HTR-8/SVneo (cell line): ENCODE data around the gene JAKMIP2.
"Not testable (repeated sequence)": the region's sequence is repeated elsewhere in the genome, so short reads cannot be mapped to it uniquely, and the experiment has no call there.

Experiments used
- DNase-seq: peaks from one replicate; pipeline ENCODE4 v3.0.0; 2011; ENCODE audit warnings: low spot score, mixed read lengths; ENCODE audit not compliant: insufficient read length
- FAIRE-seq: peaks from 2 replicates; lab custom pipeline; 2011; peaks lifted over from hg19 to GRCh38; lab: Jason Lieb, UNC

Gene JAKMIP2

DNA sequence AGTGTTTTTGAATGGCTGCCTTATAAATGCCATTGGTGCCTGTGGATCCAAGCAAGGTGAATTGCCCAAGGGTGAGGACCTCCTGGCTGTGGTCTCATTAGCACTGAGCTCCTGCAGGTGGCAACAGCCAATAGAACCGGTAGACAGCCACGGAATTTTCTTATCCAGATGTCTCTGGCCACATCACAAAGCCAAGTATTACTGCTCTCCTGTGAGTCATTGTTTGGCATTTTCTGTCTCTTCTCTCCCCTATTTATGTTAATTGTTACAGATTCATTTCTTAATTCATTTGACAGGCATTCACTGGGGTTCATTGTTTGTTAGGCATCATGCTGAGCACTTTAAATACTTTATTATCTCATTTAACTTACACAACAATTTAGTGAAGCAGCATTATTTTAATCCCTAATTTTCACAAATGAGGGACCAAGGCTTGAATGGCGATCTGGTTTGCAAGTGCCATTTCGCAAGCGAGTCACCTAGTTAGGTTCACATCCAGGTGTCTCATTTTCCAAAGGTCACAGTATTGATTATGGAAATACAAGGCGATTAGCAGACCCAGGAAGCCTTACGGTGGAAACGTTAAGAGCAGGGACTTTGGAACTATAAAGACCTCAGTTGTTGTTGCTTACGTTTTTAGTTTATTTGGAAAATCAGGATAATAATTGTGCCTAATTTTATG is 214.5 kb downstream of the JAKMIP2 start:
- FAIRE-seq (no peak), DNase-seq (no peak)

DNA sequence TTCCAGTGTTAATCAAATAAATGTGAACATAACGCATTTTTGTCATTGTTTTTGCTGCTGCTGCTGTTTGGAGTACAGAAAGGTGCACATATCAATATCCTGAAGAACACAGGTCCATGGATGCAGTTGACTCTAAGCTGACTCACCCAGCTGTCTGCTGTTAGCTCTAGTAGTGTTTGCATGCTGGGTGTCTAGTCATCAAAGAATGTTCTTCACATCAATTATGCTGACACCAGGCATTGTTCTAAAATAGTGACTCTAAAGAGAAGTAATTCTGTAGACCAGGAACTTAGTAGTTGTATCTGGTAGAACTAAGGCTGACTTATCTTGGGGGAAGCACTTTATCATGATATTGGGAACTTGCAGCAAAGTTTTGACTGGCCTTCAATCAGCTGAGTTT is 217.0 kb downstream of the JAKMIP2 start:
- DNase-seq = peak; percentile 10
- no peak for FAIRE-seq

DNA sequence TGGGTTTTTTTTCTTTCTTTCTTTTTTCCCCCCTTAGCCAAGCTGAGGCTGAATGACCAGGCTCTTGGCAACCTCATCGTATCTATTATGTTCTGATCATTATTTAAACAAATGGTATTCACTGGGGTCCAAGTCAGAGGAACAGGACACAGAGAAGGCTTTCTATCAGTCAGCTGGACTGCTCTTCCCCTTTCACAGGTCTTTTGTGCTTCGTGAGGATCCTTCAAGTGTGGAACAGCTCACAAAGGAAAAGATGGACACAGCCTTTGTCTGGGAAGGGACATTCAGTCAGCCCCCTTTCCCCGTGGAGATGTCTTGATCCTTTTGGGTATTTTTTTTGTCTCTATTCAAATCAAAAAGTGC is 218.4 kb downstream of the JAKMIP2 start:
- no peak for FAIRE-seq
- no peak for DNase-seq

DNA sequence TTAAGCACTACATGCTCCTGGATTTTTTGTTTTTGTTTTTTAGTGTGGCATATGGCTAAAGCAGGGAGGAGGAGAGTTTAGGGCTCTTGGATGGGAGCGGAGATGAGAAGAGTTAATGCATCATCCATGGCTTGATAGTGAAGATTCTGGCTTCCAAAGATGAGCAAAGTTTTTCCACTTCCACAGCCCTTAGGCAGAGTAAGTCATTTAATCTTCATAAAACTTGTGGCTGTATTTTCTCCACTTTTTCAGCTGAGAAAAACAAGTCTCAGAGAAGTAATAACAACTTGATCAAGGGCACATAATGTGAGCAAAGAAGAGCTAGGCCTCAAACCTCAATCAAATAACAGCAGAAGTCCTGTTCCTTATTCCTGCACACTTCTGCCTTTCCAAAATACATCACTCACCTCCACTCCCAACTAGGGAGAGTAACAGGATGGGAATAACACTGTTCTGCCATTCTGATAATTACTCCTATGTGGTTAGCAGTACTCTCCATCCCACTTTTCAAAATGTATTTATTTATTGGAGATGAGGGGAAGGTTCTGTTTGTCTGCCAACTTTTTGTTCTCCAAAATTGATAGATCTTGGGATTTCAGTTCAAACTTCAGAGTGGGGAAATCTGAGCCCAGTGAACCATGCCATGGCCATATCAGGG is 218.9 kb downstream of the JAKMIP2 start:
- no peak for DNase-seq
- FAIRE-seq = no peak

DNA sequence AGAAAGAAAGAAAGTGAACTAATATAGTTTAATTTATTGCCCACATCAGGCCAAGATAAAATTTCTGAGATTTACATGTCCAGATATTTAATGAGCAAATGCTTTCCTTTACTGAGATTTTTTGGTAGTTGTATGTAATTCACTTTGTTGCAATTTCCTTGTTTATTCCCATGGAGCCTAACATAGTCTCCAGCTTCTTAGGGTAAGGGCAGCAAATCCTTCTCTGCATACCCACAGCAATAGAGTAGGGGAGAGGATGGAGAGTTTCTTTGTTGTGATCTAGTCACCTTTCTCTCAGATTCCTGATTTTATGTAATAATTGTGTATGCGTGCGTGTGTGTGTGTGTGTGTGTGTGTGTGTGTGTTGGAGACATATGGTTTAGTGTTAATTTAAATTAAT is 221.1 kb downstream of the JAKMIP2 start:
- DNase-seq = no peak

DNA sequence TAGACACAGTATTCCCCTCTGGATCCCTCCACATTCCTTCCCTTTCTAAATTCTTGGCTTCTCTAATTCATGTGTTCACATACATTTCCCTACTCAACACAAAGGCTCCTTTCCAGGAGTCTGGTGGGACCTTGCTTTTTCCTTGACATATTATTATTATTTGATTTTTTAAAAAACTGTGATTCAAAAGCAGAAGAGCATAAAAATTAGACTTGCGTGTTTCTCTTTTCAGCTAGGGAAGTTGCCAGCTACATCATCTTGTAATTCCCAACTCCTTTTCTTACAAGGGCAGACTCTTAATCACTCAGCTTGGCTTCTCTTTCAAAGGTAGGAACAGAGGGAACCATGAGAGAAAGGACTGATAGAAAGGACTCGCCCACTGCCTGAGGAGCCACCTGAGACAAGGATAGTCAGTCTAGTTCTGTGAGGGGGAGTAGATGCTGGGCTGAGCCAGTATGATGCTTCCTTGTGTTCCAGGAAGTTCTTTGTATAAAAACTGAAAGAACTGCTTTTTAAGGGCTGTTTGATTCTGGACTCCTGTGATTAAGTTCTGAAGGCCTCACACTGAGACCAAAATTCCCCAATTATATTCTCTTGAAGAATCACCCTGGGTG is 221.7 kb downstream of the JAKMIP2 start:
- no peak for DNase-seq
- FAIRE-seq = no peak

More for the DNA sequence above, 221.1 kb downstream of the JAKMIP2 start:
- no peak for FAIRE-seq

DNA sequence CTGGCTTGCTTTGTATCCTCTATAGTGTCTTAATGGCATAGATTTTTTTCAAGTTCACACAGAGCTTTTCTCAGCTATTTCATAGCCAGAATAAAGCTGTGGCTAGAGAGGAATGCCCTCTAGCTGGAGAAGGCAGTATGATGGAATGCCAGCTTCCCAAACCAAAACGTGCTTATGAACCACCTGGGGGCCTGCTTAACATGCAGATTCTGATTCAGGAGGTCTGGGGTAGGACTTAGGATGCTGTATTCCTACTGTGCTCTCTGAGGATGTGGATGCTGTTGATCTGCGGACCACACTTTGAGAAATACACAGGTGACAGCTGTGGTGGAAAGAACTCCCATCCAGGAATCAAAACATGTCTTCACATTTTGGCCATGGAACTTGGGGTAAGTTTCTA is 222.8 kb downstream of the JAKMIP2 start:
- FAIRE-seq (no peak), DNase-seq (no peak)

DNA sequence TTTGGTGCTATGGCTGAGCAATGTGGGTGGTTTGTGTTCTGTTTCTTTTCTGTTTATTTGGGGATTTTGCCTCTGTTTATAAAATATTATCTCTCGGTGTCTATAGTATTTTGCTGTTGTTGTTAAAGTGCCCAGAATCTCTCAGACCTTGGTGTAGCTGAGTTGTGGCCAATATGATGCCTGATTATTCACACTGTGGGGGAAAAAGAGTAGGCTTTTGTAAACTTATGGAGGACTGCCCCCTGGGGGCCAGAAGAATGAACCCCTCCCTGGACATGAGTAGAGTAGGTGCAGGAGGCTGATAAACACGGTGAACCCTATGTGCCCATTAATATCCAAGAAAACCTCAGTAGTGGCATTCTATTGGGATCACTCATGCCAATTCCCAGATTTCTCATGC is 223.7 kb downstream of the JAKMIP2 start:
- peak; percentile 37 for DNase-seq
- no peak for FAIRE-seq

DNA sequence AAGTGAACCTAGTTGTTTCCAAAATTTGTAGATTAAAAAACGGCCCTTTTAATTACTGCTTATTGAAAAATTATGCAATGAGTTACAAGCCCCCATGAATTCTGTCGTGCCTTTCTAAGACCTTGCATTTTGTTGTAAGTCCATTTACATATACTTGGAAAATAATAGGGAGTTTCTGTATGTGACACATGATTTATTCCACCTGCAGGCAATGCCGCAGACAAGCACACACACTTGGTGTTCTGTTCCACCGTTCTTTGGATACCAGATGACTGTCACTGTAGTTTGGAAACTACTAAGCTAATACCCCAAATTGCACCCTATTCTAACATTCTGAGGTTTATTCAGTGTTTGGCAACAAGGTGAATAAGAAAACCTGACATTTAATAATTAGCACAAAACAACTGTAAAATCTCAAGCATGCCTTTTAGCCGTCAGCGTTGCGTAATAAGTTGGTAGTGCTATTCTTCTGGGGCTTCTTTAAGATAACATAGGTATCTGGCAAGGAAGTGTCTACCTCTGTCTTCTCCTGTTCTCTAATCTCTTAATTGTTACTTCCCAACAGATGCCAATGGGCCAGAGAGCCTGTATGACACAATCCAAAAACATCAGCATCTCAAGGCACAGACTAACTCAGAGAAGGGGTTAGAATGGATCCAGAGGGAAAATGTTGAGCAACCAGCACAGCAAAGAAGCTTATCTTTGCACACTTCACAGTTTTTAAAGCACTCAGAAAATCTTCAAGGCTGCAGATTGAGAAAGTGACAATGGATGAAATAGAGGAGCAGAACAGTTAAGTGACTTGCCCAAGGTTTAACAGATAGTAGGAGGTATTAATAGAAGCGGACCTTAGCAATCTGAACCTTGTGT is 224.4 kb downstream of the JAKMIP2 start:
- no peak for DNase-seq
- no peak for FAIRE-seq

DNA sequence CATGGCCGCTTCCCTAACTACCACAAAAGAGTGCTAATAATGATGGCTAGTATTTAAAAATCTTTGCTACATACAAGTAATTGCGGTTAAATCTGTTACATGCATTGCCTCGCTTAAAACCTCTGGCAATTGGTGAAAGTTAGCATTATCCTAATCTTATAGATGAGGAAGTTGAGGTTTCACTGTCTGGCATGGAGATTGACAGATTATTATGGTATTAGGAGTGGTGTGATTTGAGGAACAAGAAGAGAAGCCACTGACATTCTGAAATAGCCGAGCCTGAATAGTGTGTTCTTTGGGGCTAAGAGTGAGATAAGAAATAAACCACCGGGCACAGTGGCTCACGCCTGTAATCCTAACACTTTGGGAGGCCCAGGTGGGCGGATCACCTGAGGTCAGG is 227.4 kb downstream of the JAKMIP2 start:
- FAIRE-seq = no peak
- DNase-seq = no peak

DNA sequence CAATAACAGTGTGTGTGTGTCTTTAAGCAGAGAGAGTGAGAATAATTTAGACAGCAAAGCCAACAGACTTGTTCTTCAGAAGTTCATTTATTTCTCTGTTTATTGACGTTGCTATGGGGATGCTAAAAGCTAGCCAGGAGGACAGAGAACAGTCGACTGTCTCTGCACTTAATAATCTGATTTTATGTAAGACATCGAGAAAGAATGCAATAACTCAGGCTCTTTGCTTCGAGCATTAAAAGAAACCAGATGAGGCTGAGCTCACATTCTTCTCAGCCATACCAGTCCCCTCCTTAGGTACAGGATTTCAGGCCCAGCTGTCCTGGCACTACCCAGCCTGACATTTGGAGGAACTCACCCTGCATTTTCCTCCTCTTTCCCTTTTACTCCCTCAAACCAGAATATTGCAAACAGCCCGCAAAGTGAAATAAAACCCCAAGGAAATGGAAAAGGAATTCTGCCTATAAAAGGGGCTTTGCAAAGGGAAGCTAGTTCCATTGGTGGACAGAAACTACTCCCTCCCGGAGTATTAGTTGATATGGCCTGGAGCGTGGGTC is 228.2 kb downstream of the JAKMIP2 start:
- no peak for FAIRE-seq
- DNase-seq = no peak

DNA sequence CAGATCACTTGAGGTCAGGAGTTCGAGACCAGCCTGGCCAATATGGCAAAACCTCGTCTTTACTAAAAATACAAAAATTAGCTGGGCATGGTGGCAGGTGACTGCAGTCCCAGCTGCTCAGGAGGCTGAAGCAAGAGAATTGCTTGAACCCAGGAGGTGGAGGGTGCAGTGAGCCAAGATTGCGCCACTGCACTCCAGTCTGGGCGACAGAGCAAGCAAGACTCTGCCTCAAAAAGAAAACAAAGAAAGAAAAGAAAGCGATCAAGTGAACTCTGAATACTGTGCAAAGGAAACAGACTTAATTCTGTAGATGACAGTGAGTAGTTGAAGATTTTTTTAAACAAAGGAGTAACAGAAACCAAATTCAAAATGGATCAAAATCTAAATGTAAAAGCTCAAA is 228.7 kb downstream of the JAKMIP2 start:
- FAIRE-seq, DNase-seq: not testable (repeated sequence)

DNA sequence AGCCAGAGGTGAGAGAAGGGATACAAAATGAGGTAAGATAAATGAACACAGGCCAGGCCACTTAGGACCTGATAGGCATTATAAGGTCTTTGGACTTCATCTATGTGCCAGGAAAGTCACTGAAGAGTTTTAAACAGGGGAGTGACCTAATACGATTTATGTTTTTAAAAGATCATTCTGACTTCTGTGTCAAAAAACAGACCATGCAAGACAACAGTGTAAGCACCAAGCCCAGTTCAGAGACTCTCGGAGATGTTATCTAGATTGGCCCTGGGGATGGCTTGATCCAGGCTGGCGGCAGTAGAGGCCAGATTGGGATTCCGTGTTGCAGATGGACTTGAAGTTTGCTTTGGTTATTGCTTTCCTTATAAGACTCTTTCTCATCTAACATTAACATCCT is 229.6 kb downstream of the JAKMIP2 start:
- no peak for FAIRE-seq
- no peak for DNase-seq

DNA sequence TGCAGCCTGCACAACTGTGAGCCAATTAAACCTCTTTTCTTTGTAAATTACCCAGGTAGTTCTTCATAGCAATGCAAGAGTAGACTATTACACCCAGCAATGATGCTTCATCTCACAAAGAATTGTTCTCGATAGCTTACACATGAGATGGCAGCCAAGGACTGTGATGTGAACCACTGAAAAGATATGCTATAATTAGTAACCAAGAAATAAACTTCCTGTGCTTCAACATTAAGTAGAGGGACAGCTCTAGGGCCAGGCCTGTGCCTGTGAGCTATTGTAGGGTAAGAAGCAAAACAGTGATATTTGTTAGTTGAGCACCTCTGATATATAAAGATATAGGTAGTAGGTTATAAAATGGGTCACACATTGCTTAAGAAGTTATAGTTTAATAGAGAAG is 230.9 kb downstream of the JAKMIP2 start:
- FAIRE-seq (no peak), DNase-seq (no peak)

DNA sequence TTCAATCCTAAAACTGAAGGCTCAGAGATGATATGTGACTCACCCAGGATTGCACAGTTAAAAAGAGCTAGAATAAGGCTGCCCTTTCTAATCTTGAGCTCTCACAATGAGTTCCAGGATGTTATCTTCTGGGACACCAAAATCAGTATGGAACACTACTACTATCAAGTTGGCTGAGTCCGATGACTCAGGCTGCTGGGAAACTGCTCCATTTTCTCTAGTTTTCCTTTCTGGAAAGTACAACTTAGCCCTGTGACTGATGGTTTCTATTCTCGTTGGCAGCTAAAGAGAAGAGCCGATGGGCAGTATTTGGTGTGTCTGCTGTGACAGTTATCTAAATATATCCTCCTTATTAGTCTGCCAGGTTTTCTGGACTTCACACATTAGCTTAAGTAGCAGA is 234.8 kb downstream of the JAKMIP2 start:
- DNase-seq (no peak), FAIRE-seq (no peak)

DNA sequence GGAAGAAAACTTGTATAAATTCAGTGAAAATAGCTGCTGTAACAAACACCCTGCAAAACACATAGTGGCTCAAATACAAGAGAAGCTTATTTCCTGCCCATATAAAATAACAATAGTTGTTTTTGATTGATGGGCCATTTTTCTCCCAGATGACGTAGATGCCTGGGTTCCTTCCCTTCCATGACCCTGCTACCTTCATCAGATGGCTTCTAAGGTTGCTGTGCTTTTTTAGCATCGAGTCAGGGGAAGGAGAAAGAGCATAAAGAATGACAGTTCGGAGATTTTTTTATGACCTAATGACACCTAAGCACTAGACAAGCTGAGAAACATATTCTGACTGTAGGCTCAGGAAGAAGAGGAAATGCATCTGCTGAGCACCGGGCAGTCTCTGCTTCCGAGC is 238.0 kb downstream of the JAKMIP2 start:
- DNase-seq (no peak), FAIRE-seq (no peak)

DNA sequence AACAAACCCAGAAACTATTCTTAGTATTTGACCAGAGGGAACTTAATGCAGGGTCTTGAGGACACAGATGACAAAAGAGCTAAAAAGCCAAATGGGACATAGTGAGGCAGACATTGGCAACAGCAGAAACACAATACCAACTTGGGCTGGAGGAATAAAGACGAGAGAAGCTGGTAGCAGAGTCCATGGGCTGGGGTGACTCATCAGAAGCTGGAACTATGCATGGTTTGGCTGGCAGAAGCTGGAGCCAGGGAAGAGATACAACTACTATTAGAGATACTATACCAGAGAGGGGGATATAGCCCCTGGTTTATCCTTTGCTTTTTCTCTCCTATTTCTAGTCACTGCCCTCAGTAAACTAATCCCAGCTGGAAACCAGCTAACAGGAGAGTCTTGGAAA is 243.5 kb downstream of the JAKMIP2 start:
- no peak for FAIRE-seq
- no peak for DNase-seq

DNA sequence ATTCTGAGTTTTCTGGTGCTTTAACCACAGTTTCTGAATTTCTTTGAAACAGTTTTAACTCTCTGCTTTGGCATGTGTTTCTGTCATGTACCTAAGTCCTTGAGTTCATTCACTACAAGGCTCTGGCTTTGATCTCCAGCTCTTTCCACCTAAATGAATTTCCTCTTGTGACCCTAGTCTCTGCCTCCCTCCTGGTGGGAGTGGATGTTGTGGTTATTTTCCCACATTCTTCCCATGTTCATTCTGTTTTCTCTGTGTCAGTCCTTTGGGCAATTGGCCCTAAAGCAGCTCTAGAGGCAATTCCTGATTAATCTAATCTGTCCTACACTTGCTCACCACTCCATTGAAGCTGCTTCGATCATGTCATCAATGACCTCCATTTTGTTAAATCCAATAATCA is 244.3 kb downstream of the JAKMIP2 start:
- FAIRE-seq (no peak), DNase-seq (no peak)
